Measurements from ENCODE around the gene KMT5B.

GRCh38 chr11:68120273-68121066 is 92.6 kb downstream of the KMT5B start:
- TF ChIP-seq CTCF (IDR thresholded peaks at IDR 0.05) (no peak), POLR2AphosphoS5 (IDR thresholded peaks at IDR 0.05) (no peak)

Data from gastroesophageal sphincter (tissue), 3 donors.